Prostate gland (tissue), 2 donors: ENCODE results near the gene ARHGAP6.

ENCODE experiments used
- POLR2AphosphoS5 ChIP-seq: sonication (generic); formaldehyde crosslinking; IDR thresholded peaks from one replicate; pipeline ENCODE4 v1.6.1; 2017; ENCODE audit warnings: antibody characterized with exemption
- TF ChIP-seq, protein P1 (sequence below), 4 experiments: fragments of 200-600 bp in 2 of 4; fragments of 450-650 bp in 2 of 4; sonication (generic) in 2 of 4; IDR thresholded peaks; 1 replicate in 3 of 4; 2 replicates in 1 of 4; pipeline ENCODE4 v1.5.1; 2016 to 2019; ENCODE audit warnings: antibody characterized with exemption in 4 of 4, mild to moderate bottlenecking in 2 of 4, moderate library complexity in 2 of 4

DNA sequence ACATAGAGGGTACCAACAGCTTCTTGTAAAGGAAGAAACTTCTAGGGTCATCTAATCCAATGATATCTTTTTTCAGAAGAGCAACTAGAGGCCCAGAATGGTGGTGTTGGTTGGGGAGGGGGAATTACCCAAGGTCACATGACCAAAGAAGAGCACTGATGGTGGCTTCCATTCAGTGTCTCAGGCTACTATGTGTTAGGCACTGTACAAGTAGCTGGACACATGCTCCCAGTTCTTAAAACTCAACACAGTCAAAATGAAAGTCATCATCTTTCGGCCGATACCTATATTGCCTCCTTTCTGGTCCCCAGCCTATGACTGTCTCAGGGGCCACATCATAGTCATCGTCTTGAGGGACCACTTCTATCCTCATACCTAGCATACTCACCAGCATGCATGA is 88.1 kb downstream of the ARHGAP6 start:
- TF ChIP-seq, protein P1, sequence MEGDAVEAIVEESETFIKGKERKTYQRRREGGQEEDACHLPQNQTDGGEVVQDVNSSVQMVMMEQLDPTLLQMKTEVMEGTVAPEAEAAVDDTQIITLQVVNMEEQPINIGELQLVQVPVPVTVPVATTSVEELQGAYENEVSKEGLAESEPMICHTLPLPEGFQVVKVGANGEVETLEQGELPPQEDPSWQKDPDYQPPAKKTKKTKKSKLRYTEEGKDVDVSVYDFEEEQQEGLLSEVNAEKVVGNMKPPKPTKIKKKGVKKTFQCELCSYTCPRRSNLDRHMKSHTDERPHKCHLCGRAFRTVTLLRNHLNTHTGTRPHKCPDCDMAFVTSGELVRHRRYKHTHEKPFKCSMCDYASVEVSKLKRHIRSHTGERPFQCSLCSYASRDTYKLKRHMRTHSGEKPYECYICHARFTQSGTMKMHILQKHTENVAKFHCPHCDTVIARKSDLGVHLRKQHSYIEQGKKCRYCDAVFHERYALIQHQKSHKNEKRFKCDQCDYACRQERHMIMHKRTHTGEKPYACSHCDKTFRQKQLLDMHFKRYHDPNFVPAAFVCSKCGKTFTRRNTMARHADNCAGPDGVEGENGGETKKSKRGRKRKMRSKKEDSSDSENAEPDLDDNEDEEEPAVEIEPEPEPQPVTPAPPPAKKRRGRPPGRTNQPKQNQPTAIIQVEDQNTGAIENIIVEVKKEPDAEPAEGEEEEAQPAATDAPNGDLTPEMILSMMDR (IDR thresholded peaks at IDR 0.05): no peak
- TF ChIP-seq POLR2AphosphoS5: no peak
